Fibroblast of lung (primary cell): ENCODE data around the gene AXL.

Experiments
- EZH2 ChIP-seq: IDR thresholded peaks from 2 replicates; pipeline ENCODE4 v1.5.1; 2012; ENCODE audit warnings: low read length, control low read depth, mild to moderate bottlenecking; ENCODE audit errors: missing control alignments
- TF ChIP-seq, protein P1 (sequence below), 2 donors: IDR thresholded peaks in 1 of 2; conservative IDR thresholded peaks in 1 of 2; 1 replicate in 1 of 2; 2 replicates in 1 of 2; pipeline ENCODE4 v1.5.1; 2011 to 2012; ENCODE audit warnings: low read length in 2 of 2, control low read depth in 1 of 2, inconsistent platforms in 1 of 2, low read depth in 1 of 2, mild to moderate bottlenecking in 1 of 2

DNA sequence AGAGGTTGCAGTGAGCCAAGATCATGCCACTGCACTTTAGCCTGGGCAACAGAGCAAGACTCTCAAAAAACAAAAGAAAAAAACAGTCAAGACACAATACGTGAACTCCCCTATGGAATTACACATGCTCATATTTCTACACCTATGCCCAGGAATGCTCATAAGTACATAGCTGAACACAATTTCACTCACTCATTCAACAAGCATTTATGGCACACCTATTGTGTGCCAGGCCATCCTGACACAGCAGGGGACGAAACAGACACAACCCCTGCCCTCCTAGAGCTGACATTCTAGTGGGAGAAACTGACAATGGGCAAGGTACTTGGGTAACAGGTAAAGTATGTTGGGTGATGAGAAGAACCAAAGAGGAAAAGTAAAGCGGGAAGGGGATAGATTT, 9.5 kb downstream of the AXL start:
- TF ChIP-seq, protein P1, sequence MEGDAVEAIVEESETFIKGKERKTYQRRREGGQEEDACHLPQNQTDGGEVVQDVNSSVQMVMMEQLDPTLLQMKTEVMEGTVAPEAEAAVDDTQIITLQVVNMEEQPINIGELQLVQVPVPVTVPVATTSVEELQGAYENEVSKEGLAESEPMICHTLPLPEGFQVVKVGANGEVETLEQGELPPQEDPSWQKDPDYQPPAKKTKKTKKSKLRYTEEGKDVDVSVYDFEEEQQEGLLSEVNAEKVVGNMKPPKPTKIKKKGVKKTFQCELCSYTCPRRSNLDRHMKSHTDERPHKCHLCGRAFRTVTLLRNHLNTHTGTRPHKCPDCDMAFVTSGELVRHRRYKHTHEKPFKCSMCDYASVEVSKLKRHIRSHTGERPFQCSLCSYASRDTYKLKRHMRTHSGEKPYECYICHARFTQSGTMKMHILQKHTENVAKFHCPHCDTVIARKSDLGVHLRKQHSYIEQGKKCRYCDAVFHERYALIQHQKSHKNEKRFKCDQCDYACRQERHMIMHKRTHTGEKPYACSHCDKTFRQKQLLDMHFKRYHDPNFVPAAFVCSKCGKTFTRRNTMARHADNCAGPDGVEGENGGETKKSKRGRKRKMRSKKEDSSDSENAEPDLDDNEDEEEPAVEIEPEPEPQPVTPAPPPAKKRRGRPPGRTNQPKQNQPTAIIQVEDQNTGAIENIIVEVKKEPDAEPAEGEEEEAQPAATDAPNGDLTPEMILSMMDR (conservative IDR thresholded peaks at IDR 0.05 in 1 of 2, IDR thresholded peaks at IDR 0.05 in 1 of 2; ENCODE audit: low read depth in 1 of 2, low read length in 2 of 2), result no peak
- TF ChIP-seq EZH2, result no peak
